ENCODE results near the gene DCC. TPM values are rescaled to one million over a fixed set of nuclear protein-coding genes. Genes with fewer than 3 reads are reported as not detected.
A peak's percentile ranks its signal among the peaks of the same experiment; 100 is the strongest.

The DCC gene
- under 1 TPM; 0.10 to 0.48 TPM for total RNA-seq

DNA sequence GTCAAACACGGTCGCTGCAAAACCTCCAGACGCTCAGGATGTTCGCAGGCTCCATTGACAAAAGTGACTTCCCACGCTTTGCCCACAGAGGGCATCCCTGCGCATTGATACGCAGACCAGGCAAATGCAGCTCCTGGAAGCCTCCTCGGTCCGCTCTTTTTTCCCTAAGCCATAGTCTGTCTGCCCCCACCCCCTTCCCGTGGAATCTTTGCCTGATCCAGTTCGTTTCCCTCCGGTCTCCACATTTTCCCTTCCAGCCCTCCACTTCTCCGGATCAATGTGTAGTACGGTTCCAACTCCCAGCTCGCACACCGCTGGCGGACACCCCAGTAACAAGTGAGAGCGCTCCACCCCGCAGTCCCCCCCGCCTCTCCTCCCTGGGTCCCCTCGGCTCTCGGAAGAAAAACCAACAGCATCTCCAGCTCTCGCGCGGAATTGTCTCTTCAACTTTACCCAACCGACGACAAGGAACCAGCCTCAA is at the start of gene DCC:
DCC (plus strand) TSS at position 307 of the 481 bp plus-strand sequence. CDS start 591 bp downstream, outside the sequence.
- no peak for TF ChIP-seq CTCF (IDR thresholded peaks at IDR 0.05)
- Histone ChIP-seq H3K27me3 (peaks cover 21% of the 10 kb centered on the region), H3K4me1 (no peaks in the 10 kb centered on the region), H3K9me3 (no peaks in the 10 kb centered on the region), H3K9ac (ENCODE audit: low read depth in 2 of 2, low read length in 2 of 2) (no peak within 1 kb of the TSS), H3K4me3 (no peak within 1 kb of the TSS), H3K36me3 (no peaks in the 10 kb centered on the region), H3K27ac (no peak within 1 kb of the TSS)
- intact Hi-C loops (cut with DNase I) = loop anchor here (10.0 kb wide), 1 partner anchor 565 kb away; no protein-coding TSS in a partner anchor
- DNase-seq = peak; percentile 24

DNA sequence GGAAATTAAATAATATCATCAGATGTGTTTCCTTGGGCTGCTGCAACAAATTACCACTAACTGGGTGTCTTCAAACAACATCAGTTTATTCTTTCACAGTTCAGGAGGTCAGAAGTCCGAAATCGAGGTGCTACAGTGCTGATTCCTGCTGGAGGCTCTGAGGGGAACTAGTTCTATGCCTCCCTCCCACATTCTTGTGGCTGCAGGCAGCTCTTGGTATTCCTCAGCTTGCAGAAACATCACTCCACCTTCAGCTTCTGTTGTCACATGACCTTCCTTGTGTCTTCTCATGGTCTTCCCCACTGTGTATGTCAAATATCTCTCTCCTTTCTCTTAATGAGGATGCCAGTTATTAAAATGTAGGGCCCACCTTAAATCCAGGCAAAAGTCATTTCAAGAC is 29.3 kb upstream of the DCC start:
- TF ChIP-seq CTCF (IDR thresholded peaks at IDR 0.05) = no peak
- no peak for DNase-seq
- intact Hi-C loops (cut with DNase I) = no loop called here
- H3K27me3 ChIP-seq = no peaks in the 10 kb centered on the region
- no peak overlapping the region for H3K9ac ChIP-seq (ENCODE audit: low read depth in 2 of 2, low read length in 2 of 2)
- H3K4me3 ChIP-seq = no peak overlapping the region
- H3K36me3 ChIP-seq = no peaks in the 10 kb centered on the region
- no peak overlapping the region for H3K27ac ChIP-seq
- H3K9me3 ChIP-seq = no peaks in the 10 kb centered on the region
- no peaks in the 10 kb centered on the region for H3K4me1 ChIP-seq

GRCh38 chr18:52311331-52311730 is 28.7 kb upstream of the DCC start:
- no peak overlapping the region for H3K27ac ChIP-seq
- DNase-seq = no peak
- intact Hi-C loops (cut with DNase I) = no loop called here
- H3K9me3 ChIP-seq = no peaks in the 10 kb centered on the region
- H3K4me3 ChIP-seq = no peak overlapping the region
- TF ChIP-seq CTCF (IDR thresholded peaks at IDR 0.05) = no peak
- no peaks in the 10 kb centered on the region for H3K36me3 ChIP-seq
- H3K9ac ChIP-seq (ENCODE audit: low read depth in 2 of 2, low read length in 2 of 2) = no peak overlapping the region
- H3K27me3 ChIP-seq = no peaks in the 10 kb centered on the region
- no peaks in the 10 kb centered on the region for H3K4me1 ChIP-seq

- no peaks in the 10 kb centered on the region for H3K27me3 ChIP-seq
- no peak overlapping the region for H3K27ac ChIP-seq
- no peak for TF ChIP-seq CTCF (IDR thresholded peaks at IDR 0.05)
- no peak overlapping the region for H3K4me3 ChIP-seq
- no peak for DNase-seq
- no peak overlapping the region for H3K9ac ChIP-seq (ENCODE audit: low read depth in 2 of 2, low read length in 2 of 2)
- no peaks in the 10 kb centered on the region for H3K4me1 ChIP-seq
- no peaks in the 10 kb centered on the region for H3K36me3 ChIP-seq
- intact Hi-C loops (cut with DNase I) = no loop called here
- H3K9me3 ChIP-seq = no peaks in the 10 kb centered on the region
Observed at GRCh38 chr18:52312346-52312745, 27.7 kb upstream of the DCC start.

- no peaks in the 10 kb centered on the region for H3K27me3 ChIP-seq
- H3K9me3 ChIP-seq = no peaks in the 10 kb centered on the region
- no peak overlapping the region for H3K9ac ChIP-seq (ENCODE audit: low read depth in 2 of 2, low read length in 2 of 2)
- no peaks in the 10 kb centered on the region for H3K36me3 ChIP-seq
- no peak for TF ChIP-seq CTCF (IDR thresholded peaks at IDR 0.05)
- no peaks in the 10 kb centered on the region for H3K4me1 ChIP-seq
- no peak overlapping the region for H3K27ac ChIP-seq
- intact Hi-C loops (cut with DNase I) = no loop called here
- no peak for DNase-seq
- no peak overlapping the region for H3K4me3 ChIP-seq
Observed at GRCh38 chr18:52313213-52313612, 26.8 kb upstream of the DCC start.

All from colonic mucosa (tissue), 4 donors.